ENCODE results near the gene DPEP3.

Gene DPEP3

DNA sequence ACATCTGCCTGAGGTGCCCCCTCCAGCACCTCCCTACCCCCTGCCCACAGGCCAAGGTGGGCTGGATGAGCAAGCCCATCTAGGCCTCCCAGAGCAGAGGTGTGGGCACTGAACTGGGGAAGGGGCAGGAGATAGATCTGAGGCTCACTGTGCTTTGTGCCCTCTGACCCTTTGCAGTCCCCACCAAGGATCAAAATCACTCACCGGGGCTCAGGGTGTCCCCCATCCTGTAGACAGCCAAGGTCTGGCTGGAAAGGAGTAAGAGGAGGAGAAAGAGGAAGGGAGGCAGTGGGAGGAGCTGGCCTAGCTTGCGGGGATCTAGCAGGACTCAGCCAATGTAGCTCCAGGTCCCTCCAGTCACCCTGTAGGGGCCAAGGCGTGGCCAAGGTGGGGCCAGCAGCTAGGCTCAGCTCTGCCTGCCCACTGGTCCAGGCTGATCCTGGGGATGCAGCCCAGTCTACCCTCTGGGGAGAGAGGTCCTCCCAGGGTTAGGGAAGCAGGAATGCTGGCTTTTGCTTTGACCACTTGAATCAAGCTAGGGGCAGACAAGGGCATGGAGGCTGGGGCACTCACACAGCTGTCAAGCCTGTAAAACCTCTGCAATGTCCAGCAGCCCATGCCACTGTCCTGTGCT, 13.6 kb downstream of the DPEP3 start:
- no peak for DNase-seq

GRCh38 chr16:67965668-67966548, 14.4 kb downstream of the DPEP3 start:
- DNase-seq = no peak

DNA sequence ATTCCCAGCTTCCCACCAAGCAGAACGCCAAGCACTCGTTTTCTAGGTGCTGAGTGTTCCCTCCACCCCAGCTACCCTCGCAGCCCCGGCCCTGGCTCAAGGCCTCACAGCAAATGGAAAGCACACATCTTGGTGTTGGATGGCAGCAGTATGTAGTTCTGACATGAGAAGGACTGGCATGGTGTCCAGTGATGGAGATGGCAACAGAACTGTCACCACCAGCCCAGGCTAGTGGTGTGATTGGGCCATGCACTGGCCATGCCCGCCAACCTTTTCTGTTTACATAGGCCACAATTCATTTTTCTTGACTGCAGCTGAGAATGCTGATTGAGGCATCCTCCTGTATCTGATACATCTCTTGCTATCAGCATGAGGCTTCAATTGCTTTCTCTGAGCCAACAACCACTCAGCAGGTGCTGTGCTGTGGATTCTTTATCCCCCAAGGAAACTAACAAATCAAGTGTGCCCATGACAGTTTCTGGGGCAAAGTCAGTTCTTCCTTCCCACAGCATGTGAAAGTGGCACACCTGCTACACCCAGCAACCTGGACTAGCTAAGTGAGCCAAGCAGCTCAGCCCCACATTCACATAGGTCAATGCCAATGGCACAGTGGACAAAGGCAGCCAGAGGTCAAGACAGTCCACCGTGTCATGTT, 15.7 kb downstream of the DPEP3 start:
- no peak for DNase-seq

- no peak for DNase-seq
Observed at GRCh38 chr16:67963662-67964321, 16.5 kb downstream of the DPEP3 start.

GRCh38 chr16:67963292-67963661, 17.0 kb downstream of the DPEP3 start:
- no peak for DNase-seq

GRCh38 chr16:67962135-67962534, 18.2 kb downstream of the DPEP3 start:
- no peak for DNase-seq

- DNase-seq = no peak
Observed at GRCh38 chr16:67961551-67961957, 18.7 kb downstream of the DPEP3 start.

- no peak for DNase-seq
Observed at GRCh38 chr16:67959536-67960329, 20.6 kb downstream of the DPEP3 start.

- no peak for DNase-seq
Observed at GRCh38 chr16:67957622-67958021, 22.7 kb downstream of the DPEP3 start.

DNA sequence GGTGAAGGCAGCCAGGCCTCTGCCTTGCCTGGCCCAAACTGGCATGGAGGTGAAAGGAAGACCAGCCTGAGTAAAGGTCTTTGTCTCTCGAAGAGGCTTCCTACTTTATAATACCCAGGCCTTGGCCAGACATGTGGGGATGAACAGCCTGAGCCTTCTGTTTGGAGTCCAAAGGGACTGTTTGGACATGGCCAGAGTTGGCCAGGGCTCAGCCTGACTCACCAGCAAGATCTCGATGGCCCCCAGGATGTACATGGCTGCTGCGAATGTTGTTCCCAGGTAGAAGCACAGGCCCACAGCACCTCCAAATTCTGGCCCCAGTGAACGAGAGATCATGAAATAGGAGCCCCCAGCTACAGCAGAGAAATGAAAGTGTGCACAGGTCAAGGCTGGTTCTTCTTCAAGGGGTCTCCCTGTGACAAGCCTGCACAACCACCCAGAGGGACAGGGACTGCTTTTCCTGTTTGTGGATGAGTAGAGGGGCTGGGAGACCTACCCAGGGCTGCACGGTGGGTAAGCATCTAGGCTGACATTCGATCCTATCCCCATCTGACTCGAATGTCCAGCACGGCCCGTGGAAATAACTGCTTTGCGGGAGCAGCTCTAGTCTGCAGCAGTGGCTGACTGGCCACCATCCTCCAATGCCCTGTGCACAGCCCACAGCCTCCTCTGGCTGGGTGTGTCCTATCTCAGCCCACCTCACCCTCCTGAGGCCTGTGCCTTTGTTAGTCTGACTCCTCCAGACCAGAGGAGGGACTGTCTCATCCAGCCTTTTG, 25.7 kb downstream of the DPEP3 start:
- no peak for DNase-seq

- no peak for DNase-seq
Observed at GRCh38 chr16:67953641-67954375, 26.5 kb downstream of the DPEP3 start.

DNA sequence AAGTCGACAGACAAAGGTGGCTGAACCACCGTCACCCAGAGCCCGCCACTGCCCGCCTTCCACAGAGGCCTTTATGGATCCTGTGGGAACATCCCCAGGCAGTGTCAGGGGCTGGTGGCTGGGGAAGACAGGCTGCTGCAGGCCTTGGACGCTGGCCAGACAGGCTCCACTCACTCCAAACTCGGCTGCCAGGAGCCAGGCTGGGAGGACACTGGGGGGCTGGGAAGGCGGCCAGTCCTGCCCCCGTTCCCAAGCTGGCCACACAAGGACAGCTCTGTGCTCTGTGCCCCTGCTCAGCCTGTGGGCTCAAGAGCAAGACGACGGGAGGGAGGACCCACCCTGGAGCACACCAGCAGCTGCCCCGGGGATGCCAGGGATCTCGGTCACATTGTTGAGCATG, 28.8 kb downstream of the DPEP3 start:
- DNase-seq = no peak

- DNase-seq = no peak
Observed at GRCh38 chr16:67950335-67950843, 29.9 kb downstream of the DPEP3 start.

DNA sequence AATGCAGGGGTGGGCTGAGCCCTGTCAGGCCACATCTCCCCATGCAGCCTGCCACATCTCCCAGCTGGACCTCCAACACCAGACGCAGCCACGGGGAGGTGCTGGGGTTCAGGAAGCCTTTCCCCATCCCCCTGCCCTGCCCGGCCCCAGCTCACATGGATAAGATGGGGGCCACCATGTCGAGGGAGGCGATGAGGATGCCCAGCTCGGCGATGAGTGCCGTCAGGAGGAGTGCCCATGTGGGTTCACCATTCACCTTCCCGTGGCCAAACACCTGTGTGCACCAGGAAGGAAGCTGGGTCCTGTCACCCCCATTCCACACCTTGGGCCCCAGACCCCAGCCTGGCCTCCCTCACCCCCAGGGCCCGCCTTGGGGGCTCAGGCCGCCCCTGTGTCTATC, 30.7 kb downstream of the DPEP3 start:
- no peak for DNase-seq

DNA sequence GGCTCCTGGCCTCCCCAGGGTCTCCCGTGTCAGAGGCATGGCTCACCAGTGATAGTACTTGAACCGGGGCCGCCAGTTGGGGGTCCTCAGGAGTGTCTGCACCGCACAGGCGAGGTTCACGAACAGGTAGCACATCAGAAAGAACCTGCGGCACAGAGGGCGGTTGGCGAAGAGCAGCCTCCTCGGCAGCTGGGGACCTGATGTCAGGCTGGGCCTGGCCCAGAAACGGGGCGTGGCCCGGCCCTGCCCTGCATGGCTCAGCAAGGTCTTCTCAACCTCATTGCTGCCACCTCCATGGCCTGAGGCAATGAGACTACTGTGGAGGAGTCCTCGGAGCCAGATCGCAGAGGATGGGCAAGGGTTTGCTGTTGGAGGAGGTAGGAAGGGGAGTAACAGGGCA, 32.3 kb downstream of the DPEP3 start:
- DNase-seq = no peak

- DNase-seq = no peak
Observed at GRCh38 chr16:67946966-67947558, 33.2 kb downstream of the DPEP3 start.

GRCh38 chr16:67946128-67946569, 34.1 kb downstream of the DPEP3 start:
- DNase-seq = no peak

DNA sequence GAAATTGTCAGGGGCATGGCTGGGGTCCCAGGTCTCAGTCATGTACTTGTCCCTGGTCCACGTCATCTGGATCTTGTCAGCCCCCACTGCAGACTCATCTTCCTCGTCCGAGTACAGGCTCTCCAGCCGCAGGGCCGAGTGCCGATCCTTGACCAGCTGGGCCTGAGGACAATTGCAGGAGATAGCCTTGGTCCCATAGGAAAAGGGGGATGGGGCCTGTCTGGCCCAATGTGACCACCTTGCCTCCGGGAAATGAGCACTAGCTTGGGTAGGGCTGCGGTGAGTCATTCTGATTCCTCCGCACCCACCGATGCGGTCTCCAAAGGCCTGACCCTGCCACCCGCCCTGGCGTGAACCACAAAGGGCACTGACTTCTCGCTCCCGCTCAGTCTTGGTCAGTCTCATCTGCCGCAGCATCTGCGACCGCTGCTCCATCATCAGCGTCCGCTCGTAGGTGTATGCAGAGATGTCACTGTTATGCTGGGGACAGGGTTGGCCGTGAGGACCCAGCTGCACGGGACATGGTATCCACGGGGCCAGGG, 34.8 kb downstream of the DPEP3 start:
- no peak for DNase-seq

DNA sequence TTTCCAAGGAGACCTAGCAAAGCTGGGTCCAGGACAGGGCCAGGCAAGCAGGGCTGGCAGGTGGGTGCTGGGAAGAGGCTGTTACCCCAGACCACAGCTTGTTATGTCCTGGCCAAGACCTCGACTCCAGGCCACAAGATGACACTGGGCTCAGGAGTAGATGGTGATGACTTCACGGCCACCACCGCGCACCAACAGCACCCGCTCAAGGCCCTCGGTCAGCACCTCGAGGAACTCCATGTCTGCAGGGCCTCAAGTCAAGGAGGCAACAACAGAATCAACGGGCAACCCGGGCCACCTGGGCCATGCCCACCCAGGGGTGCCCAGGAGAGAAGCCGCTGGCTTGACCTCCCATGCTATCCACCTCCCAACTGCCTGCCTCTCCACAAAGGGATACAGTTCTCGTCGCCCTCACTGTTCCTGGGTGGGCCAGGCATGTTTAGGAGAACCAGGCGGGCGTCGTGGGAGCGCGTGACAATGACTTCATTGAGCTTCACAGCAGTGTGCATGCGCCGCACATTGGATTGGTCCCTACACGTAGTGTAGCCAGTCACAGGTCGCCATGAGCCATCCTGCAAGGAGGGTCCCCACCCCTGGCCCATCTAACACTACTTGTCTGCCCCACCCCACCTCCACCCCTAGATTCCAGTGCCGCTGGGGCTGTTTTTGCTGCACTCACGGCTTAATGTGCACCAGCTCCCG, 35.5 kb downstream of the DPEP3 start:
- DNase-seq = no peak
